GM21825 (cell line): Measurements from ENCODE around the gene CELF4.

Experiments used
- ATAC-seq: cut with Tn5 transposase; IDR thresholded peaks from one replicate; pipeline ENCODE4 v1.9.1; 2021; ENCODE audit warnings: mild to moderate bottlenecking, moderate library complexity; ENCODE audit not compliant: unreplicated experiment

Gene CELF4

DNA sequence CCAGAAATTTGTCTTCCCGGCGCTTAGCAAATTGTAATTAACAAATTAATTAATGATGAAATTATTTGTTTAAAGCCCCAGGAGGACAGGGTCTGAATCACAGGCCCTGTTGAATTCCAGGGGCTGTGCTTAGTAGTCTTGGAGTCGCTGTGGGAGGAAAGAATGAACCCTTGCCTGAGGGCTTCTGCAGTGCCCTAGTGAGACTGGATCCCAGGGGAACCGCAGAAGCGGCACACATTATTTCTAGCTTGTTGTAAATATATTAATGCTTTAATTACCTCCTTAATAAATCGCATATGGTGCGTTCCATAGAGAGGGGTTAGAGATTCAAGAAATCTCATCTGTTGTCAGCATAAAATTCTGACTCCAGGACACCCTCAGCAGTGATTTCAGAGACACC is 235.4 kb downstream of the CELF4 start:
- no peak for ATAC-seq

DNA sequence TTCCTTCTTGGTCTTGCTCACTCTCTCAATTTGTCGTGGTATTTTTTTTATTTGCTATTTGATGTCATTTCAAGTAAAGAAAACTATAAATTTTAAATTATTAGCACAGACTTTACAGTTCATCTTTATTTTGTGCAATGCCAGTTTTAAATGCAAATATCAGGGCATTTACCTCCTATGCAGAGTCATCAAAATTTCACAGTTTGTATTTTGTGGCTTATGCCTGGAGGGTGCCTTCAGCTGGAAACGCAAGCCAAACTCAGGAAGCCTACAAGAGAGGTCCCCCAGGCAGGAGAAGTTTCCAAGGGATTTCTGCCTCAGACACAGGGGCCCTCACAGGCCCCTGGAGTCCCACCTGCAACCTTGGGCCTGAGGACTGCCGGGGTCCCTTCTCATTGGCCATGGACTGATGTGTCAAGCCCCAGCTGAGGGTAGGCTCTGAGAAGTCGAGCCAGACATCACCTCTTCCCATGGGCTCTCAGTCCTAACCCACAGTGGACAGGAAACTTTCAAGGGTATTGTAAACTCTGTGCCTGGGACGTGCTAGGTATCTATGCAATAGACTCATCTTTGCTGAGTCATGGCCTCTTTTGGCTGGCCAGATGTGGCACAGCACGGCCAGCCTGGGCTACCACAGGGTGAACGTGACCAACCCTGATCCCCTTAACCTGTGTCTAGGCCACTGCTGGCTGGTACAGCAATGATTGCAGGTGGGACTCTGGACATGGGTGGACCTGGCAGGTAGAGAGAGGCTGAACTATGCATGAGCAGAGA is 236.5 kb downstream of the CELF4 start:
- no peak for ATAC-seq

DNA sequence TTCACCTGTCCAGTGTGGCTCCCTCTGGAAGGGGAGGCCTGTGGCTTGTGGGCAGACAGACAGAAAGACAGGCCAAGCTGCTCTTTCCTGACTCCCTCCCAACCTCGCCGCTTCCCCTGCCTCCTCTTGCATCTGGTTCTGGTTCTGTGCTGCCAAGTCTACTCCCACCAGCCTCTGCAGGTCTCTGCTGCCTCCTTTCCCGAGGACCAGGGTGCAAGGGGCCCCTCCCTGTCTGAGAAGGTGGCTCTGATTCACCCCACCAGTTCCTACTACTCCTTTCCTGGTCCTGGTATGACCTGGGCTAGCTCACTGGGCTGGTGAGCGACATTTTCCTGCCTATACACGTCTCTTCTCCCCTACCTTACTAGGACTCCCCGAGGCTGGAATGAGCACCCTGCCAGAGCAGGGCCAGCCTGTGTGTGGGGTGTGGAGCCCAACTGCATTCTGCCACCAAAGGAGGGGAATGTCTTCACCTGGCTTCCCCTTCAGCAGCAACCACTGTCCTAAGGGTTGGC is 238.5 kb downstream of the CELF4 start:
- ATAC-seq = no peak

DNA sequence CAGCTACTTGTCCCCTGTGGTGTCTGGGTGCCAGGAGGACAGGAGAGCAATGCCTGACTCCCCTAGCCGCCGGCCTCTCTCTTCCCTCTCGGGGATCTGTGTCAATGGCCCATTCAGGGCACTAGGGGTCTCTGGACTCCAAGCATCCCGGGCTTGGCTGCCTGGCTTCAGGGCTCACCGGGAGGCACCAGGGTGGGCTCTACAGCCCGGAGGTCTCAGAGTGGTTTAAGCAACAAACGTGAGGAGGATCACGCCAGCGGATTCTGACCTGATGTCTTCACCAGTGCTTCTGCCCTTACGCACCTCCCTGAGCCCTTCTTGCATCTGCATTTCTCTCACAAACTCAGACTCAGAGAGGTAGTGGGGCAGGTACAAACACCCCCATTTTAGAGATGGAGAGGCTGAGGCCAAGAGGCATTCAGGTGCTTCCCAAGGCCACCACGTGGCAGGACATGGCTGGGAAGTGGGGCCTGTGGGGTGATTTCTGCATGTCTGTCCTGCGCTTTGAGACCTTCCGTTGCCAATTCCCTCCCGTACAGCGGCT is 243.0 kb downstream of the CELF4 start:
- ATAC-seq = no peak

DNA sequence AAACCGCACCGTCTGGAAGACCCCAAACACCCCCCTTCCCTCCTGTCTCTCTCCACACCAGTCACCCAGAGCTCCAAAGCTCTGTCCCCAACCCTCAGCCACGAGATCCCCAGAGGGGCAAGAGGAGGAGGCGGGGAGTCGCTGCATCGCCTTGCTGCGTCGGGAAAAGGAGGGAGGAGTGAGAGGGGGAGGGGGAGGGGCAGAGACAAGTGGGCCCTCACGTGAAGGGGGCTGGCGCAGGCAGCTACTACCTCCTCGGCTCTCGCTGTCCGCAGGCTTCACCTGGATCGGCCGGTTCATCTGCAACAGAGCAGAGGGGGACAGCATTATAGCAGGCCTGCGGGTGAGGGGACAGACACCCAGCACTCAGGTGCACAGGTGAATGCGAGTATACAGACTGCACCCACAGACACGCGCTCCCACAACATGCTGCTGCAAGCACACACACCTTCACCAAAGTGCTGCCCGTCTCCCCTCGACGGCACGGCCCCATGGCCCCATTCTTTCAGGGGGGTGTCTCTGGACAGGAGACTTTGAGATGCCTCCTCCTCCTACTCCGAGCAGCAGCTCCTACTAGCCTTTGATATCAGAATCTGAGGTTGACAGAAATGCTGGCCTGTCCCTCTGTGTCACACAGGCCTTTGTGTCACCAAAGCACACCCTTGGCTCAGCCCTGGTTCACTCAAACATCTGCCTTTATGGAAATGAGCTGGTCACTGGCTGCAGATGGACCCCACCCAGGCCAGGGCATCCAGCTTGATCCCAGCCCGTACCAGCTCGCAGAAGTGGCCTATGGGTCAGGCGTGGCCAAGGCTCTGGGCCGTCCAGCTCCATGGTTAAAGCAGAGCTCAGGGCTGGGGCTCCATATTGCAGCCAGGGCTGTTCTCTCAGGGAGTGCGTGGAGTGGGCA is 243.8 kb downstream of the CELF4 start:
- ATAC-seq = no peak

DNA sequence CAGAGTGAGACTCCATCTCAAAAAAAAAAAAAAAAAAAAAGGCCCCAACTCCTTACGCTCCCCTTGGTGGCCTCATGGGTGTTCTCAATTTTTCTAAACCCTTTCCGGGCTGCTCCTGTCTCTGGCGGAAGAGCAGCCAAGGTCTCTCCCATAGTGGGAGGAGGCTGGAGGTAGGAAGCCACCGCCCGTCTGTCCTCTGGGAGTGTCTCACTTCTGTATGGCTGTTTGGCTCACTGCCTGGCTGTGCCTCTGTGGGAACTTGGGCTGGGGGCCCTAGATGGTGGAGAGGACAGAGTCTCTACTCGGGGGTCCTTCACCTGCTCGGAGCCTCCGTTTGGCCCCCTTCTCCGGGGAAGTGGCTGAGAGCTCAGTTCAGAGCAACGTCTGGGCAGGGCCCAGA is 245.3 kb downstream of the CELF4 start:
- no peak for ATAC-seq

DNA sequence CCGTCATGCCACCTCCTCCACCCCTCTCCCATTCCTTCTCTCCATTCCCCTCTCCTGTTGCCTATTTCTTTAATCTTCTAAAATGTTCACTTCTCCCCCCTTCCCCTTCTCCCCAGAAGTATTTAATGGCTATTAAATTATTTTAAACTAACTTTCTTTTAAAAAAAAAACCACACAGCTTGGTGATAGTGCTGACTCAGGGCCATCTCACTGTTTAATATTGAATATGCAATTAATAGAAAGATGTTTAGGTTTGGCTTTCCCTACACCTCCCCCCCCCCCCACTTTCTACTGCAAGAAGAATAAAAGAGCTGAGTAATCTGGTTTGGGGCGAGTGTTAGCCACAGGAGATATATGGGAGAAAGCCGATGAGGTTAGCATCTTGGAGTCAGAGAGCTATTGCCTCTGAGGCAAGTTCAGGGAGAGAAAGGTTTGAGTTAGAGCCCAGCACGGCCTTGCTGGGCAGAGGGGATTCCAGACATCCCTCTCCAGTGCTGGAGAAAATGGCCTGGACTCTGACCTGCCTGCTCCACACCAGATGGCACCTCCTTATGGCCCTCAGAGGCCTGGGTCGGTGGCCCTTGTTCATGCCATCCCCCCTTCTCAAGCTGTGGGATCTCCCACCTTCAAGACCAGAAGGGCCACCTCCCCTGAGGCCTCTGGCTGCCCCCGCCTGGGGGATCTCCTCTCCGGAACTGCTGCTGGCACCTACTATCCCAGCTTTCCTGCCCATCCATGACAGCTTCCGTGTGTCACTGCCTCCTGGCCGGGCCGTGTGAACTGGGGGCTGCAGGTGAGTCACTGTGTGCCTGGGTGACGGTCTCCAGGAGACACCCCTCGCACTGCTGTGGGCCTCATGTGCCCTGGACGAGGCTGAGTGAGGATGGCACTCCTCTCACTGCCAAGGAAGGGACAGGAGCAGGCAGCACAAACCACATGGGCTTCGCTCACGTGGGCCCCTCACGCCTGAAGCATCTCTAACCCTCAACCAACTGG is 246.9 kb downstream of the CELF4 start:
- no peak for ATAC-seq

DNA sequence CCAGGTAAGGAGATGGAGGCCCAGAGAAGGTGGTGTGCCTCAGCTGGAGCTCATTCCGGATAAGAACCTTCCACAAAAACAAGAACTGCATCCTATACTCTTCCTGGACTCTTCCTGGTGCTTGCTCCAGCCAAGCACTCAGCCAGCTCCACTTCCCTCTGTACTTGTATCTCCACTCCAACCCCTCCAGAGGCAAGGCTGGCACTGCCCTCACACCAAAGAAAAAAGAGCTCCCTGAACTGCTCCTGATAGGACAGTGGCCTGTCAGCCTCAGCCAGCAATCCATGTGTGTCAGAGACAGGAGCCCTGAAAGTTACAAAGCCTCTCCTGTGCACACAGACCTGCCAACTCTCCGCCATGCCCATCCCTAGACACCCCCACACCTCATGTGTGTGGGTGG is 248.1 kb downstream of the CELF4 start:
- ATAC-seq = no peak

DNA sequence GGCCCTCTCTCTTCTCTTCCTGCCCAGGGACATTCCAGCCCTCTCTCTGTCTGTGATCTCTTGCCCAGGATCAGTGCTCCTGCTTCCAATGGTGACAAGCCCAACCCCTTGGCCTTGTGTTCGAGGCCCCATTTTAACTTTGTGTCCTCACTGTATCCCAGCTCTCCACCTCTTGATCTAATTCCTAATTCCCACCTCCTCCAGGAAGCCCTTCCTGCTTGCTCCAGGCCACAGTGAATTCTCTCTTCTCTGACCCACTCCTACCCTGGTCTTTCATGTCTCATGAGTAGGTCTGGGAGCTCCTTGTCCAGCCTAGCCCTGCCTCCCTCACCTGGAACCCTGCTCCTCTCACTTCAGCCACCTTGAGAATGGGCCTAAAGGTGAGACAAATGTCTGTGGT is 249.1 kb downstream of the CELF4 start:
- no peak for ATAC-seq

DNA sequence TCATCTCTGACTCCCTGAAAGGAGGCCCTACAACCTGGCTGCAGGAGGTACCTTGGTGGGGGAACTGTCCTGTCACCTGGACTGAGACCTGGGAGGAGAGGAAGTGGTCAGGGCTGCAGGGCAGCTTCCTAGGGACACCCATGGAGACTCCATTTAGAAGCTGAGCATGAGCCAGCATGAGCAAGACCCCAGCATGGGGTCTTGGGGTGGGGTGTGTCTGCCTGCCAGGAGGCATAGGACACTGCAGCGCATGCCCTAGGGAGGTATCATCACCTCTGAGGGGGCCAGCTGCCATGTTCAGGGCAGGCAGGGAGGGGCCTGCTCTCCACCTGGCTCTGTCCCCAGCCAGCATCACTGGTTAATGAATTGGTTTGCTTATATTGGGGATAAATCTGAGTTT is 249.7 kb downstream of the CELF4 start:
- no peak for ATAC-seq

DNA sequence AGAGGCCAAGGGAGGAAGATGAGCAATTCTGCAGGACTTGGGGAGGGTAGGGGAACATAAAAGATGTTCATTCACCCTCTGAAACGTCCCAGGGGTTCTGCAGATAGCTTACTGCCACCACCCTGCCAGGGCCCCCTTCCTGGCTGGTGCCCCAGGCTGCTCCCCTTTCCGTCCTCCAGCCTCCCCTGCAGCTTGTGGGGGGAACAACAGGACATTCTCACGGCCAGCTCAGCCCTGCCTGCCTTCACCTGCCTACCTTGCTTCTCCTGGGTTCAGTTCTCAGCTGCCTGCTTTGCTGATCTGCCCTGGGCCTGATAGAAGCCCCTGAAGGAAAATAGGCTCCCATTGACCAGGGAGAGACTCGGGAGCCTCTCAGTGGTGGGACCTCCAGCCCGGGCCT is 251.1 kb downstream of the CELF4 start:
- ATAC-seq = no peak

DNA sequence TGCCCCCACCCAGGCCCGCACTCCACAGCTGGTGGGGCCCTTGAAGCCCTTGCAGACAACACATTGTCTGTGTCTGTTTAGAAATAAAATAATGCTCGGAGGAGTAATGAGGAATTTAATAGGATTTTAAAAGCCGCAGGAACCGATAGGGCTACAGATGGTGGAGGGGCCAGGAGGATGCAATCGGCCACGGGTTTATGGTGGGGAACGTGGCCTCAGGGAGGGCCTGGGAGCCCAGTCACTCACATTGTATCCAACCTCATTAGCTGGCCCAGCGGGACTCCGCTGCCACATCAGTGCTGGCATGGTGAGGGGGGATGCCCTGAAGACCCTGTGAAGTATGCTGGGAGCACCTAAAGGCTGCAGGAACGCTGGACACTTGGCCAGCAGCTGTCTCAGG is 252.0 kb downstream of the CELF4 start:
- no peak for ATAC-seq

DNA sequence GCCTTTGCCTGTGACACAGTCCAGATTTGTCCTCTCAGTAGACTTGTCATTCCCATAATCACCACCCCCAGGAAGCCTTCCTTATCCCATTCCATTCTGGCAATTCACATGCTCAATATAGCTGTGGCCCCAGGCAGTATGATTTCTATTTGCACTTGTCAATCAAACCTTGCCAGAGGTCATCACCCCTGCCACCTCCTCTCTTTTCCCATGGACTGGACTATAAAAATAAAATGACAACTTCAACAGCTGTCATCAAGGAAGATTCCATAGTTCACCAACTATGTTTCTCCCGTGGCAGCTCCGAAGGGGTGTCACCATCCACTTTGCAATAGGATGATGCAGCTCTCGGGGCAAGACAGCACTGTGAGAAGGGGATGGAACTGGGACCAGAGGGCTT is 255.7 kb downstream of the CELF4 start:
- no peak for ATAC-seq

DNA sequence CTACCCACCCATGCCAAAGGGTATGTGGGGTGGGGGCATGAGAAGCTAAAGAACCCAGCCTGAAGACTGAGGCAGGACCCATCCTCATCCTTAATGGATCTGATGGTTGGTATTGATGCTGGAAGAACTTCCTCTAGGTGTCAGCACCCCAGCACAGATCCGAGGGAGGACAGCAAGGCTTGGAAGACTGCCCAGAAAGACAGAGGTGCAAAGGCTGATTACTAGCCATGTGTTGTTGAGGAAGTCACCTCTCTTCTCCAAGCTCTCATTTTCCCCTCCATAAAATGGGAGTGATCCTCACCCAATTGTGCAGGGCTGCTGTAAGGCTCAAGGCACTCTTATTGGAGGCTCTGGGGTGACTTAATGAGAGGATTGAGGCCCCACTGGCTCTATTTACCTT is 256.5 kb downstream of the CELF4 start:
- ATAC-seq = no peak

DNA sequence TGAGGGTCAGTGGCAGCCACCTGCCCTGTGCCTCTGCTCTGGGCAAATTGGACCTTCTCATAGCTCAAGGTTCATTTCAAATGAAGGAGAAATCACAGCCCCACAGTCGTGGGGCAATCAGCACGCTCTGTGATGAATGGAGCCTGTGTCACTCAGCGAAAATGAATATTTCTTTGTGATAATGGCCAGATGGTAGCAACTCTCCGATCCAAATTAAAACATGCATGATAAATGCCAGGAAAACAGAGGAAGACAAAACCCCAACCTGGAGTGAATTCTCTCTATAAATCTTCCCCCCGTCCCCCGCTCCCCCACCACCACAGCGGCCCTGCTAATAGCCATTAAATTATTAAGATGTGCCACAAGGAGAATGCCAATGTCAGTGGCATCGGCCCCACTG is 258.4 kb downstream of the CELF4 start:
- ATAC-seq = no peak

DNA sequence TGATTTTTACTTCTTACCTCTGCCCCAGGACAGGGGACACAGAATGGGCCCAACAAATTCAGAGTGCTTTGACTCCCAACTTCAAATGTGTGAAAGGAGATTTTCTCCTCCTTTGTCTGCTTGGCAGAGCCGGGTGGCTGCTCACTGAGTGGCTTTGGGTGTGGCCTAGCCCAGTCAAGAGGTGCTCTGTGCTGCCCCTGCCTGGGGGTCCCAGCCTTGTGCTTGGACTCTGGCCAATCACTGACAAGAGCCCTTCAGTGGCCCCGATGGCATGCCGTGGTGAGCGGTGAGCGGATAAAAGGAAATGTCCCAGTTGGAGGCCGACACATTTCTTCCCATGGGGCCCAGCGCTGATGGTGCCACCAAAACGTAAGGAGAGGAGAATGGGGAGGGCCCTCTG is 259.2 kb downstream of the CELF4 start:
- no peak for ATAC-seq

DNA sequence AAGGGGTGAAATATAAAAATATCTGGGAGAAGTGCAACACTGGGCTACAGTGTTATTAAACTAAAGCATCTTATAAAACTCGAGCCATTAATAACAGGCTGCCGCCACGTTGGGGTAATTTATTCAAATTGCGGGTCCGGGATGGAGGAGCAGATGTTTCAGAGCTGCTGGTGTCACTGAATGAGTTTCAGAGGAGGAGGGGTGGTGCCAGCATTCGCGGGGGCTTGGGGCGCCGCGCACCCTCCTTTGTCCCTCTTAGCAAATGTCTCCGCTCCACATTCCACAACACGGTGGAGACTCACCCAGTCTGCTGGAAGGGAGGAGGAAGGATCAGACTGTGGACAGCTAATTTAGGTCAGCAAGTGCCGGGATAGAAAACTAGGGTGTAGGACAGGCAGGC is 260.5 kb downstream of the CELF4 start:
- no peak for ATAC-seq

DNA sequence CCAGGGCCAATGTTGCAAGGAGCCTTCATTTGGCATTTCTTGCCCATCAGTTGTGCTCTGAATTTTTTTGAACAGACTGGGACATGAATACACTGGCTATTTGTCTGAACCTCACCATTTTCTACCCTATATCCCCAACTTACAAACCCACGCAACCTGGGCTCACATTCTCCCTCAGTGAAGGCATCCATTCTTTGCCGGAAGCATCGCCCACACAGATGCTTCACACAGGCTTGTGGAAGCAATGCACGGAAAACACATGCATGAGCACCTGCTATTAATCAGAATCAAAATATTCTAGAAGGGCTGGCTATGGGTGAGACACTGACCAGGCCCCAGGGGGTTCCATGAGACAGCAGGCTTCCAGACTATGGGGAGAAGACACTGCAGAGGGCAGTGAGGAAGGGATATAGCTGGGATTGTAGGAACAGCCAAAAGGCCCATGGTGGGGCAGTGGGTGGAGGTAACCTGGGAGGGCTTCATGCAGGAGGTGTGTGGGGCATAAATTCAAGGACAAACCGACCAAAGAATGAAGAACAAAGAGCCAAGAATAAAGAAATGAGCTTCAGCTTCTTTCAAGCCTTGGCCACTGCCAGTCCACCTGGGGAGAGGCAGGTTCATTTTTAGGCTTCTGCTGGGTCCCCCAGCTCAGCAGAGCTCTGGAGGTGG is 261.5 kb downstream of the CELF4 start:
- no peak for ATAC-seq

DNA sequence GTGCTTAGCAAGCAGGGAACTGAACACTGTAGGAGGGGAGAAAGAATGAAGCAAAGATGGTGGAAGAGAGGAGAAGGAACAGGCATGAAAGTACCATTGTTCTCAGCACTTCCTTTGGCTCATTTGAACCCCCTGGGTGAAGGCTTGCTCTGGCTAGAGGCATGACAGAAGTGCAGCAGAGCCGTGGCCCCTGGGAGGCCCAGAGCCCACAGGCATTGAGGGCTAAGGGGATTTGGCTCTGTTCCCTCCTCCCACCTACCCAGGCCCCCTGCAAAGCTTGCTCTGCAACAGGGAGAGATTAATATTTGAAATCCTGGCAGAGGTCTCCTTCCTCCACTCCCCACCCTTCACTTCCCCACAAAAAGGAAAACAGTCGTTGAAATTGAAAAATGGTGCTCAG is 262.6 kb downstream of the CELF4 start:
- no peak for ATAC-seq

DNA sequence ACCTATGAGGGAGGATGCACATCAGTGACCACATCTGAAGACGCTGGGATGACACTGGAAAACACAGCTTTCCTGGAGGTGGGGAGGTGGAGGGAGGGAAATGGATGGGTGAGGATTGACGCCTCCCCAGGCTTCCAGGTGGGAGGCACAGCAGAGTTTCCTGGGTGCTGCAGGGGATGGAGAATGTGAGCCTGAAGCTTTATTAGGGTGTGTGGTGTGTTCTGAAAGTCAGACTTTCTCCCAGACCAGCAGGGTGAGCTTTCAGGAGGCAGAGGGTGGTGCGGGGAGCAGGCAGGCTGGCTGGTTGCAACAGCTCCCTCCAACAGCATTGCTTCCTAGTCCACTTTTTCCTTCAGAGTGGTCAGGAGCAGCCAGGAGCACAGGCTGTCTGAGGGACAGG is 263.1 kb downstream of the CELF4 start:
- ATAC-seq = no peak
